Measurements from ENCODE around the gene KREMEN1. TPM values are rescaled to one million over a fixed set of nuclear protein-coding genes. Genes with fewer than 3 reads are reported as not detected.

Gene KREMEN1
- total and polyA plus RNA-seq, 5 donors = 37.2 to 73.0 (median 67.2) TPM

DNA sequence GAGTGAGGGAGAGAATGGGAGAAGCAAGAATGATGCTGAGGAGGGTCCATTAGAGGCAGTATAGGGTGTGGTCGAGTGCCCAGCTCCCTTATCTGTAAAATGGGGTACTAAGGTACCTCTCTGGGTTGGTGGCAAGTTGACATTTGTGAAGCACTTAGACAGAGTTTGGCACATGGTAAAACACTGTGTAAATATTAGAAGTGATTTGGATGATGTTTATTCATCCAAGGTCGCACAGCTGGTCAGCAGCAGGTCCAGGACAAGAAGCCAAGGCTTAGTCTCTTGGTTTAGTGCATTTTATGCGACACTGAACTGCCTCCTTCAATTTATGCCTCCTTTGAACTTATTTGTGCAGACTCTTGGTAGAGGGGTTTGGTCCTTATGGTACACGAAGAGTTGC lies 19.4 kb downstream of the KREMEN1 start:
- WGBS = 69% methylated on average over 4 of the region's 4 CpGs
- H3K4me1 ChIP-seq (ENCODE audit: control insufficient read depth, insufficient read depth, low read length) = peaks cover 5% of the 10 kb centered on the region
- intact Hi-C loops (cut with DNase I) = no loop called here
- no peaks in the 10 kb centered on the region for H3K27me3 ChIP-seq (ENCODE audit: control insufficient read depth, insufficient read depth)
- ATAC-seq (no peak), DNase-seq (no peak)
- no peaks in the 10 kb centered on the region for H3K9me3 ChIP-seq (ENCODE audit: control insufficient read depth, low read length)
- no peak overlapping the region for H3K4me3 ChIP-seq (ENCODE audit: low read length)
- no peak overlapping the region for H3K27ac ChIP-seq (ENCODE audit: low read length)

DNA sequence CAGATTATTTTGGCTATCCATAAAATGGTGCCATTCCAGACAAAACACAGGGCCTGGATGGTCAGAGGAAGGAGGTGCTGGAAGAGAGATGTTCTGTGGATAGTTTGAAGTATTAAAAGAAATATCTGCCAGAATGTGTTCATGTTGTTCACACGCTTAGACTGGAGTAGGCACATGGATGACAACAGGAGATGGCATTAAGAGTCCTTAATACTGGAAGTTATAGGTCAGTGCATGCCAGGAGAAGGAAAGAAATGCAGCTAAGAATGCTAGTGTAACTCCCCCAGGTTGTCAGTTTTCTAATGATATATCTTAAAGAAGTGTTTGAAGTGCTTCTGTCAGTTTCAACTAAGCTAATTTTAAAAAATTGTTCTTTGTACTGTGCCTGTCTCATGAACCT lies 20.2 kb downstream of the KREMEN1 start:
- ATAC-seq (no peak), DNase-seq (no peak)
- H3K9me3 ChIP-seq (ENCODE audit: control insufficient read depth, low read length) = no peaks in the 10 kb centered on the region
- peaks cover 5% of the 10 kb centered on the region for H3K4me1 ChIP-seq (ENCODE audit: control insufficient read depth, insufficient read depth, low read length)
- H3K27ac ChIP-seq (ENCODE audit: low read length) = no peak overlapping the region
- intact Hi-C loops (cut with DNase I) = no loop called here
- WGBS = 75% methylated on average over 1 of the region's 1 CpG
- H3K4me3 ChIP-seq (ENCODE audit: low read length) = no peak overlapping the region
- H3K27me3 ChIP-seq (ENCODE audit: control insufficient read depth, insufficient read depth) = no peaks in the 10 kb centered on the region

DNA sequence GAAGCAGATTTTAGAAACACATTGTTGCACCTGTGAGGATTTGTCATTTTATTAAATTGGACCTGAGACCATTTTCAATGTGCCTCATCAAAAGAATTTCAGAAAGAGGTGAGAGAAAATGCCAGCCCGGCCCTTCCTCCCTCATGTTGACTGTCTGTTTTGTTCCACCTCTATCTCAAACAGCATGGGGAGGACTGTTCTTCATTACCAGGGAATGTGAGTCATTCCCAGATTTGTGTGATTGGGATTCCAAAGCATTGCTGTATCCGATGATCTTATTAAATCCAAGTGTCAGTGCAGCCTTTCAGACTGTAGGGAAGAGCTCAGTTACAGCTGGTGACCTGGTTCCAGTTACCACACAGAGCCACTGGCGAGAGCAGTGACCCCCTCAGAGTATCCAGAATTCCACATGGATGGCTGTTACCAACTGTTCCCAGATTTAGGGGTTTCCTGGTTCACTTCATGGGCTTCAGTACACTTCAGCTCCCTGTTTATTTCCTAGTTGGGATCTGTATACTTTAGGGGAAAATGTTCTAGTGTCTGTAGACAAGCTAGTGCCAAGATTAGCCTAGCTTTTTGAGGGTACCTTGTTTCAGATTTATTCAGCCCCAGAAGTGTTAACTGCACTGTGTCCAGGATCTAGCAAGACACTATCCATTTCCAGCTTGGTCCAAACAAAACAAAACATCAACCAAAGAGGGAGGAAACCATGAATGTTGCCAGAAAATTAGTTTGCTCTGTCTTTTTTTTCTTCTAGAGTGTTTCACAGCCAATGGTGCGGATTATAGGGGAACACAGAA lies 20.9 kb downstream of the KREMEN1 start:
- Histone ChIP-seq H3K4me1 (ENCODE audit: control insufficient read depth, insufficient read depth, low read length) (peaks cover 5% of the 10 kb centered on the region), H3K27me3 (ENCODE audit: control insufficient read depth, insufficient read depth) (no peaks in the 10 kb centered on the region), H3K27ac (ENCODE audit: low read length) (peak overlapping the region; percentile 11), H3K4me3 (ENCODE audit: low read length) (no peak overlapping the region), H3K9me3 (ENCODE audit: control insufficient read depth, low read length) (no peaks in the 10 kb centered on the region)
- intact Hi-C loops (cut with DNase I) = no loop called here
- DNase-seq = peak in 2 of 3 donors; percentile 26 to 61
- peak; percentile 82 to 84 for ATAC-seq
- 42% methylated on average over 4 of the region's 4 CpGs for WGBS

DNA sequence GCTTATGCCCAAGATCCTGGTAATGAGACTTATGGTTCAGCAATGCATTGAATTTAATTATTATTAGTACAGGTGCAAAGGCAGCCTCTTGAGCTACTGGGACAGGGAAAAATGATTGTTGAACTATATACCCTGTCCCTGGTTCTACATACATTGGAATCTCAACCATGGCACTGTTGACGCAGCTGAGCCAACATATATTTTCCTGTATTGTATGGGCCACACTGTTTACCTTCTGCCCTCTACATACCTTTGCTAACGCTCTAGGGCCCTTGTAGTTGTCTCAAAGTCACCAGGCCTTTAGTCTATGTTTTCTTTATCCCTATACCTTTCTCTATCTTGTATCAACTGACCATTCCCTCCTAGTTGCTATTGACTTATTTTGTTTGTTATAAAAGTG lies 22.6 kb downstream of the KREMEN1 start:
- no peak for ATAC-seq
- Histone ChIP-seq H3K27ac (ENCODE audit: low read length) (no peak overlapping the region), H3K9me3 (ENCODE audit: control insufficient read depth, low read length) (no peaks in the 10 kb centered on the region), H3K4me3 (ENCODE audit: low read length) (no peak overlapping the region), H3K27me3 (ENCODE audit: control insufficient read depth, insufficient read depth) (no peaks in the 10 kb centered on the region), H3K4me1 (ENCODE audit: control insufficient read depth, insufficient read depth, low read length) (peaks cover 7% of the 10 kb centered on the region)
- WGBS = 69% methylated on average over 2 of the region's 2 CpGs
- no peak for DNase-seq
- intact Hi-C loops (cut with DNase I) = no loop called here

DNA sequence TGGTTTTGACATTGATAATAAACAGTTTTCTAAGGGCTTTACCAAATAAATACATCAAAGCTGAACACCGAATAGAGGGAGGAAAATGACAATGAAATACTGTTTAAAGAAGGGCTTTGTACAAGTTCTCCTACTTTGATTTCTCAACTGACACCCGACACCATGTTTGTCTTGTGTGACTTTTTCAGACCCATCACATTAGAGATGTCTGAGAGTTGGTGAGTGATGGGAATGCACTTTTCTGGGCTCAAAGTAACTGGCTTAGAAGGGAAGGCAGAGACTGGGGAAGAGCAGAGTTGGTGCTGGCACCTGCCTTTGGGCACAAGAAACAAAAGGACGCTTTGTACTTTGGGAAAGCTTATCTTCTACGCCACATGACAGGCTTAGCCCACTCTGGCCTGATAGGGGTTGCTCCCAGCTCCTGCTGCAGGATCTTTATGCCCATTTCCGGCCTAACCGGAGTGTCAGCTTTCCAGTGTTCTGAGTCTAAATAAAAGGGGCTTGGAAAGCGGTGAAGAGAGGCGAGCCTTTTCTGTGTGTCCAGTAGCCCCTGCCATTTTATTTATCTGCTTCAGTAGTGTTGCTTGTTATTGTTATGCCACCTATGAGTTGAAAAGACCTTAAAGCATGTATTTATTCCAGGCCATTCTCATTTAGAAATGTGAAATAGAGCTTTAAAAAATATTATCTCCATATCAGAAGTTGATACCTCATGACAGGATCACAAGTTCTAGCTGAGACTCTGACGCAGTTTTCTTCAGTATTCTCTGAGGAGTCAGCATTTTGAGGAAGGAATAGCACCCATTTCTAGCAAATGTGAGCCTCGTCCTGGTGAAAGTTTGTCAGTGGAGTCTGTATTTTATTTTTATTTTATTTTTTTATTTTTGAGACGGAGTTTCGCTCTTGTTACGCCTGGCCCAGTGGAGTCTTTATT lies 24.2 kb downstream of the KREMEN1 start:
- no peaks in the 10 kb centered on the region for H3K27me3 ChIP-seq (ENCODE audit: control insufficient read depth, insufficient read depth)
- peak overlapping the region; percentile 85 for H3K27ac ChIP-seq (ENCODE audit: low read length)
- intact Hi-C loops (cut with DNase I) = no loop called here
- WGBS = 70% methylated on average over 13 of the region's 13 CpGs
- no peaks in the 10 kb centered on the region for H3K9me3 ChIP-seq (ENCODE audit: control insufficient read depth, low read length)
- H3K4me1 ChIP-seq (ENCODE audit: control insufficient read depth, insufficient read depth, low read length) = peaks cover 6% of the 10 kb centered on the region
- H3K4me3 ChIP-seq (ENCODE audit: low read length) = no peak overlapping the region
- peak; percentile 21 to 58 (median 46) for DNase-seq
- peak; percentile 58 to 76 for ATAC-seq

DNA sequence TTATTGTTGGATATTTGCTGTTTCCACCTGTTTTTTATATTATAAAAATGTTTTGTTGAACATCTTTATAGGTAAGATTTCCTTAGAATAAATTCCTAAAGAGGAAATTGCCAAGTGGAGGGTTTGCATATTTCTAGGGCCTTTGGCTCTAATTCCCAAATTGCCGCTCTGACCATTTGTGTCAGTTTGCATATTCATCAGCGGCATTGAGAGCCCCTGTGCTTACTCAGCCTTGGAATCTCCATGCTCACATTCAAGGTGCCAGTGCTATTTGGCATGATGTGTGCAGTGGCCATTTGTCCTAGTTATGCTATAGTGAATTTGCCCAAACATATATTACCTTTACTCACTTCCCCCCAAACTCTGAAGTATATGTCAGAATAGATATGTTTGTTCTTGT lies 25.5 kb downstream of the KREMEN1 start:
- DNase-seq = no peak
- H3K27me3 ChIP-seq (ENCODE audit: control insufficient read depth, insufficient read depth) = no peaks in the 10 kb centered on the region
- H3K4me1 ChIP-seq (ENCODE audit: control insufficient read depth, insufficient read depth, low read length) = peaks cover 2% of the 10 kb centered on the region
- no peak overlapping the region for H3K27ac ChIP-seq (ENCODE audit: low read length)
- H3K4me3 ChIP-seq (ENCODE audit: low read length) = no peak overlapping the region
- intact Hi-C loops (cut with DNase I) = no loop called here
- H3K9me3 ChIP-seq (ENCODE audit: control insufficient read depth, low read length) = no peaks in the 10 kb centered on the region
- ATAC-seq = no peak
- WGBS = 95% methylated on average over 2 of the region's 2 CpGs

DNA sequence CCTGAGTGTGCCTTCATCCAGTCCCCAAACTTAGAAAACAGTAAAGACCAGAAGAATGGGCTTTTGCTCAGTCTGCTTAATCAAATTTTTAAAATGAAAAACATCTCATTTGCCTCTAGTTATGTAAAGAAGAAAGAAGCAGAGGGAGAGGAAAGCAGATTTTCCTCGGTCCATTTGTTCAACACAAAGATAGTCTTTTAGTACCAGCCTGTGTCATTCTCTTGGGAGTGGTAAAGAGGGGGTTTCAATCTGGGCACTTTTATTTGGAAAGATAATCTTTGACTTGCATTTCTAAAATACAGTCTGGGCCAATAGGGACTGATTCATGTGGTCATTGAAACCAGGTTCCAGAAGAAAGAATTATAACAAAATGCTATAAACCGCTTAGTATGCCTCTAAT lies 29.5 kb downstream of the KREMEN1 start:
- no peak for DNase-seq
- no peak for ATAC-seq
- H3K27me3 ChIP-seq (ENCODE audit: control insufficient read depth, insufficient read depth) = no peaks in the 10 kb centered on the region
- H3K4me3 ChIP-seq (ENCODE audit: low read length) = no peak overlapping the region
- intact Hi-C loops (cut with DNase I) = no loop called here
- WGBS = 85% methylated on average over 2 of the region's 2 CpGs
- H3K27ac ChIP-seq (ENCODE audit: low read length) = no peak overlapping the region
- H3K4me1 ChIP-seq (ENCODE audit: control insufficient read depth, insufficient read depth, low read length) = peaks cover 4% of the 10 kb centered on the region
- no peaks in the 10 kb centered on the region for H3K9me3 ChIP-seq (ENCODE audit: control insufficient read depth, low read length)

DNA sequence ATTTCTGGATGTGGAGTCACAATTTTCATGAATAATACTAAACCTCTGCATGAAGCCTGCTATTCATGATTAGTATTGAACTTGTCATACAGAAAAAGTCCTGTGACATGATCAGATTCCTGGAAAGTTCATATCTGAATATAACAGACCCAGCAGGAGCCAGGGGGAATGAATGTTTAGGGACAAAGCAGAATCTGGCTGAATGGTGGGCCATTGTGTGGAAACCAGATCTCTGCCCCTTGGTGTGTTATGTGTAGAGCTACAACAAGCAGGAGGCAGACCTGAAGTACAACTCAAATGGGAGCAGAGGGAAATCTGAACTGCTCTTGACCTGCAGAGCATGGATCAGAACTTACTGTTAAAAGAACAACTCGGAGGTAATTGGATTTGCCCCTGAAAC lies 30.3 kb downstream of the KREMEN1 start:
- H3K27ac ChIP-seq (ENCODE audit: low read length) = no peak overlapping the region
- DNase-seq (no peak), ATAC-seq (no peak)
- intact Hi-C loops (cut with DNase I) = no loop called here
- H3K27me3 ChIP-seq (ENCODE audit: control insufficient read depth, insufficient read depth) = no peaks in the 10 kb centered on the region
- 87% methylated on average over 1 of the region's 1 CpG for WGBS
- no peak overlapping the region for H3K4me3 ChIP-seq (ENCODE audit: low read length)
- no peaks in the 10 kb centered on the region for H3K9me3 ChIP-seq (ENCODE audit: control insufficient read depth, low read length)
- H3K4me1 ChIP-seq (ENCODE audit: control insufficient read depth, insufficient read depth, low read length) = peaks cover 4% of the 10 kb centered on the region

DNA sequence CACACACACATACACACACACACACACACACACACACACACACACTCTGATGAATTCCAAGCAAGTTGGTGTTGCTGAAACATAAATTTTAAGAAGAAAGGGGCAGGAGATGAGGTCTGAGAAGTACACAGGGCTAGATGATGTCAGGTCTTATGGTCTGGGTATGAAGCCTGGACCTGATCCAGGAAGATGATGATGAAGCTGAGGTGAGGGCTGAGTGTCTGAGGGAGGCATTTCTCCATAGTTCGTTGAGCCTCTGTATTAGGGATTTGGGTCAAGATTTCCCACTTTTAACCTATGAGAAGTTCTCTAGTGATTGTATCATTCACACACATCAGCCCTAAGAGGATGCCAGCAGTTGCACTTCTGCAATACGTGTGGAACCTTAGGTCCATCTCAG lies 32.6 kb downstream of the KREMEN1 start:
- Histone ChIP-seq H3K4me3 (ENCODE audit: low read length) (no peak overlapping the region), H3K27ac (ENCODE audit: low read length) (no peak overlapping the region), H3K9me3 (ENCODE audit: control insufficient read depth, low read length) (no peaks in the 10 kb centered on the region), H3K27me3 (ENCODE audit: control insufficient read depth, insufficient read depth) (no peaks in the 10 kb centered on the region), H3K4me1 (ENCODE audit: control insufficient read depth, insufficient read depth, low read length) (peaks cover 4% of the 10 kb centered on the region)
- intact Hi-C loops (cut with DNase I) = no loop called here
- no peak for DNase-seq
- no peak for ATAC-seq
- 43% methylated on average over 2 of the region's 2 CpGs for WGBS

DNA sequence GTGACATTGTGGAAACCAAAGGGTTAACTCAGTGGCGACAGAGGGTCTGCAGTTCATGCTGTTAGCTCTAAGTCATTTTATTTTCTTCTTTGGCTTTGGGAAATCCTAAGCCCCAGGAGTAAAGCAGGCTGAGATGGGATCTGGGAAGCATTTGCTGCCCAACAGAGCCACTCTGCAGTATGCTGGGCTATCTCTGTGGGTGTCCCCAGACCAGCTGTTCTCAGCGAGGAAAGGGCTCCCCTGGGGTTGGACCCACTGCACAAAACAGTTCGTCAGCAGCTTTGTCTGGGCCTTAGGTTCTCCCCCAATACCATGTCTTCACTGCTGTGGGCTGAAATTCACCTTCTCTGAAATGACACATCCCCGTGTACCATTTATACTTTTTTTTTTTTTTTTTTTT lies 34.0 kb downstream of the KREMEN1 start:
- Histone ChIP-seq H3K4me3 (ENCODE audit: low read length) (no peak overlapping the region), H3K27ac (ENCODE audit: low read length) (no peak overlapping the region), H3K4me1 (ENCODE audit: control insufficient read depth, insufficient read depth, low read length) (peaks cover 4% of the 10 kb centered on the region), H3K9me3 (ENCODE audit: control insufficient read depth, low read length) (no peaks in the 10 kb centered on the region), H3K27me3 (ENCODE audit: control insufficient read depth, insufficient read depth) (no peaks in the 10 kb centered on the region)
- intact Hi-C loops (cut with DNase I) = no loop called here
- peak; percentile 48 to 64 for ATAC-seq
- no peak for DNase-seq
- WGBS = 41% methylated on average over 4 of the region's 4 CpGs

DNA sequence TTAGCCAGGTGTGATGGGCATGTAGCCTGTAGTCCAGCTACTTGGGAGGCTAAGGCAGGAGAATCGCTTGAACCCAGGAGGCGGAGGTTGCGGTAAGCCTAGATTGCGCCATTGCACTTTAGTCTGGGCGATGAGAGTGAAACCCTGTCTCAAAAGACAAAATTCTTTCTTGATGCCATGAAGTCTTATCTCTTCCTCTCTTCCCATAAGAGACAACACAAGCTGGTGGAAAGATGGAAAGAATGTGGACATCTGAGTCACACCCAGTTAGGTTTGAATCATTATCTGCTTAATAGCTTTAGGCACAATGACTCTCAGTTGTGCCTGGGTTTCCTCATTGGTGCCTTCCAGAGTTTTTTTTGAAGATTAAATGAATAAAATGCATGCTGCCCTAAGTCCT lies 35.3 kb downstream of the KREMEN1 start:
- 96% methylated on average over 5 of the region's 5 CpGs for WGBS
- no peak for DNase-seq
- Histone ChIP-seq H3K27ac (ENCODE audit: low read length) (no peak overlapping the region), H3K4me3 (ENCODE audit: low read length) (no peak overlapping the region), H3K9me3 (ENCODE audit: control insufficient read depth, low read length) (no peaks in the 10 kb centered on the region), H3K27me3 (ENCODE audit: control insufficient read depth, insufficient read depth) (no peaks in the 10 kb centered on the region), H3K4me1 (ENCODE audit: control insufficient read depth, insufficient read depth, low read length) (peaks cover 4% of the 10 kb centered on the region)
- ATAC-seq = no peak
- intact Hi-C loops (cut with DNase I) = no loop called here
